Keratinocyte (primary cell): Measurements from ENCODE around the gene HMCN2.

Source experiments
- CTCF ChIP-seq, 3 experiments: IDR thresholded peaks in 1 of 3; conservative IDR thresholded peaks in 1 of 3; optimal IDR thresholded peaks in 1 of 3; 2 replicates in 2 of 3; 3 replicates in 1 of 3; pipeline versions ENCODE3 to v1.5.1; 2011; ENCODE audit warnings: low read length in 3 of 3, mild to moderate bottlenecking in 3 of 3, moderate library complexity in 2 of 3, control low read depth in 1 of 3, inconsistent platforms in 1 of 3; ENCODE audit not compliant: insufficient read depth in 2 of 3; ENCODE audit errors: extremely low read depth in 1 of 3
- EZH2 ChIP-seq: IDR thresholded peaks from one replicate; pipeline ENCODE4 v1.6.1; 2012; ENCODE audit warnings: inconsistent platforms, mild to moderate bottlenecking, low read length, moderate library complexity

- TF ChIP-seq CTCF (optimal IDR thresholded peaks at IDR 0.05 in 1 of 3, IDR thresholded peaks at IDR 0.05 in 1 of 3, conservative IDR thresholded peaks at IDR 0.05 in 1 of 3; ENCODE audit: extremely low read depth in 1 of 3, insufficient read depth in 2 of 3, low read length in 3 of 3) (no peak), EZH2 (no peak)
Measured at GRCh38 chr9:130245474-130245873, 20.1 kb upstream of the HMCN2 start.
